ENCODE results near the gene PDE7B.
"Not testable (repeated sequence)": the region's sequence is repeated elsewhere in the genome, so short reads cannot be mapped to it uniquely, and the experiment has no call there.

The PDE7B gene

GRCh38 chr6:136070815-136071214 is 219.3 kb downstream of the PDE7B start:
- no peak for DNase-seq (ENCODE audit: low read depth in 2 of 2)

- DNase-seq (ENCODE audit: low read depth in 2 of 2): no peak
Measured at GRCh38 chr6:136072691-136073090, 221.2 kb downstream of the PDE7B start.

DNA sequence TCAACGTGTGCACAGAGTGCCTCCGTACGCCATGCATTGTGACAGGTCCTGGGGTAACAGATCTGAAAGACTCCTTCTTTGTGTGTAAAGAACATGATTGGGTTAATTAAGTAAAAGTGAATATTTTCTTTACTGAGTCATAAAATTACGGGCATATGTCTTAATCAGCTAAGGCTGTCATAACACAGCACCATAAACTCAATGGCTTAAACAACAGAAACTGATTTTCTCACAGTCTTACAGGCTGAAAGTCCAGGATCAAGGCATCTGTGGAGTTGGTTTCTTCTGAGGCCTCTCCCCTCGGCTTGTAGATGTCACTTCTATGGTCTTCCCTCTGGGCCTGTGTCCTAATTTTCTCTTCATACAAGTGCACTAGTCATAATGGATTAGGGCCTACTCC is 221.7 kb downstream of the PDE7B start:
- no peak for DNase-seq (ENCODE audit: low read depth in 2 of 2)

- no peak for DNase-seq (ENCODE audit: low read depth in 2 of 2)
Measured at GRCh38 chr6:136076496-136076895, 225.0 kb downstream of the PDE7B start.

DNA sequence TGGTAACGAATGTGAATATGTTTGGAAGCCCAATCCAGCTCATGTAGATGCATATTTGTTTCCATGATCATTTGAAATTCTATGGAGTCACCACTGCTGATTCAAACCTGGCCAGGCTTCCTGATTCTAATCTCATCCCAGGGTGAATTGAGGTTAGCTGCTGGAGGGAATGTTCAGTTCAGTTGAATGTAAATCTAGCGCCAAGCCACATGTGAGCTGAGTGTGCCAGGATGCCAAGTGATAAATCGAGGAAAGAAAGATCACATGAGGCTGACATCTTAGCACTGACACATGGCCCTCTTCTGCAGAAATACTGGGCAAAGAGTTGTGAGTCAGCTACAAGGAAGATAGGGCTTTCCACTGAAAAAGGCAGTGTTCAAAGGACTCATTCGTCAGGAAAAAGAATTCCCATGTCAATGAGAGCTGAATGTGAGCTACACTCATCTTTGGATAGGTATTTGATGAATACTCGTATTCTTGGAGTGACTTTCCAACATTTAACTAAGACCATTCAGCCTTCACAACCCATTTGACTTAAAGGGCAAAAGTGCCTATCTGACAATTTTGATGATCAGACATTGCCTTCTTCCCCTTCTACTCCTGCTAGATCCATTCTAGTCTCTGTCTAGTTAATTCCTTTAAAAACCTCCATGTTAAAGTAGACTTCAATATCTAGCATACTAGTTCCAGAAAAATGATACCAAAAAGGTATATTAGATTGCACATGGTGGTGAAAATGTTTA is 226.5 kb downstream of the PDE7B start:
- DNase-seq (ENCODE audit: low read depth in 2 of 2): no peak

- DNase-seq (ENCODE audit: low read depth in 2 of 2): no peak
Measured at GRCh38 chr6:136079701-136080565, 228.4 kb downstream of the PDE7B start.

GRCh38 chr6:136083540-136083939 is 232.0 kb downstream of the PDE7B start:
- no peak for DNase-seq (ENCODE audit: low read depth in 2 of 2)

- DNase-seq (ENCODE audit: low read depth in 2 of 2): no peak
Measured at GRCh38 chr6:136084403-136084802, 232.9 kb downstream of the PDE7B start.

DNA sequence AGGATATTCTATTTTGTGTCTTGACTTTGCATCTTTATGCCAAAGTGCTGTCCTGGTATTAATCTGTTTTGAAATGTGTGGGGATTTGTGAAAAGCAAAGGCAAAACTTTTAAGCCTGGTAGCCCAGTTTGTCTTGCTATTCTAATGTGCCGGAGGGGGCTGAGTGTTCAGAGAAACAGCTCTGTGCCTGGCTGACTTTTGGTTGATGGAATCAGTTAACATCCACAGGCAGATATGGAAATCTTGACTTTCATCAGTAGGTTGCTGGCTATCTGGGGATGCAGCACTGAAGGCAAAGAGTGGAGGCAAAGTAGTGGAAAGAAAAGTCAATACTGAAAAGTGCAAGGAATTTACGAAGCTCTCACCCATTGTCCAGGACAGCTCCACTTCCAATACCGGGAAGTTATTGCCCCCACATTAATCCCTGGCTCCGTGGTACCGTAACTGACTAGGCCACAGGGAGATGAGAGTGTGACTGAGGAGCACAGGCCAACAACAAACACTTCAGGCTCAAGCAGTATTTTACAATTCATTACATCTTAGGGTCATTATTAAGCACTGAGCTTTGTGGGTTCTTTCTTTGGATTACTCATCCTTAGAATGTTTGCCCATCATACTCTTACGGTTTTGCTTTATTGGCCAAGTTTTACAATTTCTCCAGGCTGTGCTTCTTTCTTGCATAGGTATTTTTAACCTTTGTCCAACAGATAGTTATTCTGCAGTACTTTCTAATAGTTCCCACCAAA is 234.0 kb downstream of the PDE7B start:
- DNase-seq (ENCODE audit: low read depth in 2 of 2): no peak

- no peak for DNase-seq (ENCODE audit: low read depth in 2 of 2)
Measured at GRCh38 chr6:136086686-136087085, 235.2 kb downstream of the PDE7B start.

DNA sequence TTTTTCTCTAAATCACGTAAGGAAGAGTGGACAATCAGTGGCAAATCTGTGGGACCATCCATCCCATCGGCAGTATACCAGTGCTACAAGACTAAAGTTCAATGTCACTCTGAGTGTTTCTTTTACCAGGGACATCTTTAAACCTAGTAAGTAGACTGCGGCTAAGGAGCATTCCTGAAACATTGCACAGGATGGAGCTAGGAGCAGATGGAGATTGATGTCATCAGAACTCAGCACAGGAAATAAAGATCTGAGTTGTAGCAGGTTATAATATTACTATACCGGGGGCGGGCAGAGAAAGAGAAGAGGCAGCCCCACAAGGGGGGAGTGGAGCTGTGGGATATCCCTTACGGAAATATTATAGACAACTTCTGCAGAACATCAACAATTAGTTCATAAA is 236.5 kb downstream of the PDE7B start:
- no peak for DNase-seq (ENCODE audit: low read depth in 2 of 2)

DNA sequence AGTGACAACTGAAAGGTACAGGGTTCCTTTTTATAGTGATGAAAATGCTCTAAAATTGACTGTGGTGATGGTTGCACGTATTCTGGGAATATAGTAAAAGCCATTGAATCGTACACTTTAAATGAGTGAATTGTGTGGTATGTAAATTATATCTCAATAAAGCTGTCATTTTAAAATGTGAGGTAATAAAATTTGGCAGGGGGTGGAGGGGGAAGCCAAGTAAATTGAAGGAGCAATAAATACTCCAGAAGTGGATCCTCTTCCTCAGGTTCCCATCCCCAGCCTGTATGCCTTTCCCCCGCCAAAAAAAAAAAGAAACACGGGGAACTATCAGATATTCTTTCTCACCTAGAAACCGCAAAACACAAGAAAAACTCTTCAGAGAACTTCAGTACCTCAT is 237.2 kb downstream of the PDE7B start:
- DNase-seq (ENCODE audit: low read depth in 2 of 2): no peak

DNA sequence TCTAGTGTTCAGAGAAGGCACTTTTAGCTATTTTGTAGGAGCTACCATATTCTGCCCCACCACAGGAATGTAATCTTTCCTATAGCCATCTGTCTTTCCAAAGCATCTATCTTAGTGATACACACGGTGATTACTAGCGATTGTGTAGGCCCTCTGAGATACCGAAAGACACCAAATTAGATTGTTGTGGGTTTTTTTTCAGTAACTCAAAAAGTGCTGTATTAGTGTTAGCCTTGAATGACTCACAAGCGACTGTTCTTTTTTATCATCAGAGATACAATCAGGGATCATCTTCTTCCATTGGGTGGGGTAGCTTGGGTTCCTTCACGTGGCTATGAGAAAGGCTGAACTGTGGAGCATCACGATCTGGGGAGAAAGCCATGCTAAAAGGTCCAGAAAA is 238.4 kb downstream of the PDE7B start:
- DNase-seq (ENCODE audit: low read depth in 2 of 2): no peak

- no peak for DNase-seq (ENCODE audit: low read depth in 2 of 2)
Measured at GRCh38 chr6:136090929-136091328, 239.4 kb downstream of the PDE7B start.

GRCh38 chr6:136092897-136093296 is 241.4 kb downstream of the PDE7B start:
- no peak for DNase-seq (ENCODE audit: low read depth in 2 of 2)

DNA sequence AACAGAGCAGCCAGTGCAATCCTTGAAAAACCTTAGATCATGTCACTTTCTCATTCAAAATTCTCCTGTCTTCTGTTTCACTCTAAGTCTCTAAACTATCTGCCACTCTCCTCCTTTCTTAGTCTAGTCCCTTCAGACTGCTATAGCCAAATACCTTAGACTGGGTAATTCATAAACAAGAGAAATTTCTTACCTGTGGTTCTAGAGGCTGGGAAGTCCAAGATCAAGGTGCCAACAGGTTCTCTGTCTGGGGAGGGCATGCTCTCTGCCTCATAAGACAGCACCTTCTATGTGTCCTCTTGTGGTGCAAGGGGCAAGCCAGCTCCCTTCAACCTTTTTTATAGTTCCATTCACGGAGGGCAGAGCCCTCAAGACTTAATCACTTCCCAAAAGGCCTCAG is 242.3 kb downstream of the PDE7B start:
- no peak for DNase-seq (ENCODE audit: low read depth in 2 of 2)

DNA sequence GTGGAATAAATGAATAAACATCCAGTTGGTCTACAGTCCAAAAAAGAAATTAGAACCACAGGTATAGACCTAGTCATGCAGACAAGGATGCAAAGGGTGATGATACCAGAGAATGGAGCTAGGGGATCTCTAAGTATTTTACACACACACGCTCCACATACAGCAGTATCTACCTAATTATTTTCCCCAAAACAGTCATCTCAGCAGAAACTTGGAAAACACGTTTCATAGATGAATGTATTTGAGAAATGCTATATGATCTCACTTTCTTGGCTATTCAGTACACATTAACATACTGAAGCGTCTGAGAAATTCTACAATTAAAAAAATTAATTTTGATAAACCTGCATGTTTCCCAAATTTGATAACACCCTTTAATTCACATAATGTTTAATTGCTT is 243.3 kb downstream of the PDE7B start:
- no peak for DNase-seq (ENCODE audit: low read depth in 2 of 2)

- no peak for DNase-seq (ENCODE audit: low read depth in 2 of 2)
Measured at GRCh38 chr6:136095986-136096385, 244.5 kb downstream of the PDE7B start.

GRCh38 chr6:136102991-136103688 is 251.6 kb downstream of the PDE7B start:
- DNase-seq (ENCODE audit: low read depth in 2 of 2): no peak

DNA sequence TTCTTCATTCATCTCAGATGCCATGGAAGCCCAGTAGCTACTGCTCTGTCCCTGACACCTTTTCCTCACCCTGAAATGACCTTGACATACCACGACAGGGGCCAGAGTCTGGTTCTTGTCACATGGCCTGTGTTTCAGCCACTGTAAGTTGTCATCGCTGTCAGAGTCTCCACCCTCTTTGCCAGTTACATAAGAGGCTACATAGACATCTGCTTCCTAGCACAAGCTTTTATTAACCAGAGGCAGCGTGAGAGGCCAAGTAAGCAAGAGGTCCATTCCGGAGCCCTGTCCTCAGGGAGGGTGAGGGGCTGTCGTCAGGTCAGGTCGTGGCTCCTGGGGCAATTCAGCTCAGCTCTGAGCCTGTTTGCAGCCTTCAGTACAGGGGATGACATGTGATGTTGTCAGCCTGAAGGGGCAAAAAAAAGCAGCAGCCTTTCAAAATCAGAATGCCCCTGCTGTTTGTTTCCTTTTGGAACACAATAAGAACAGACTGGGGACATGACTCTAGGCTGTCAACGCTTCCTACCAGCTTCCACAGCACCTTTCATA is 252.3 kb downstream of the PDE7B start:
- DNase-seq (ENCODE audit: low read depth in 2 of 2): no peak

GRCh38 chr6:136104556-136104955 is 253.1 kb downstream of the PDE7B start:
- no peak for DNase-seq (ENCODE audit: low read depth in 2 of 2)

GRCh38 chr6:136105797-136106196 is 254.3 kb downstream of the PDE7B start:
- DNase-seq (ENCODE audit: low read depth in 2 of 2): not testable (repeated sequence)

Data from stimulated activated CD8-positive, alpha-beta memory T cell treated with anti-CD3 and anti-CD28 coated beads, Interleukin-2, amount 100 ng/mL, for 1 hour (primary cell).